Osteoblast (primary cell): Measurements from ENCODE around the gene NXN. TPM values are rescaled to one million over a fixed set of nuclear protein-coding genes. Genes with fewer than 3 reads are reported as not detected.

ENCODE experiments used
- DNase-seq: peaks from one replicate; pipeline ENCODE4 v3.0.0; 2011; ENCODE audit warnings: low spot score, mixed read lengths; ENCODE audit not compliant: insufficient read length; ENCODE audit errors: missing footprints
- H2AFZ ChIP-seq: 2 replicates; pipeline ENCODE4 v1.6.0; 2011; ENCODE audit warnings: mild to moderate bottlenecking, low read length
- H3K27ac ChIP-seq: 2 replicates; pipeline ENCODE4 v1.5.1; 2011; ENCODE audit warnings: mild to moderate bottlenecking, low read depth, low read length, moderate library complexity
- H3K27me3 ChIP-seq: 2 replicates; pipeline ENCODE4 v1.6.0; 2012; ENCODE audit warnings: mild to moderate bottlenecking, control low read depth, inconsistent platforms, low read length, moderate library complexity; ENCODE audit not compliant: insufficient read depth
- H3K36me3 ChIP-seq: 2 replicates; pipeline ENCODE4 v1.5.1; 2011; ENCODE audit warnings: mild to moderate bottlenecking, low read length, control low read depth, moderate library complexity; ENCODE audit not compliant: insufficient read depth
- H3K4me1 ChIP-seq: 2 replicates; pipeline ENCODE4 v1.5.1; 2011; ENCODE audit warnings: mild to moderate bottlenecking, low read length, control low read depth, moderate library complexity; ENCODE audit not compliant: insufficient read depth
- H3K4me2 ChIP-seq: 2 replicates; pipeline ENCODE4 v1.6.0; 2011; ENCODE audit warnings: mild to moderate bottlenecking, low read length; ENCODE audit not compliant: insufficient read depth
- H3K4me3 ChIP-seq: fragments of 200-600 bp; sonication (generic); 3 replicates; pipeline ENCODE4 v1.5.1; 2012; ENCODE audit warnings: mild to moderate bottlenecking, low read length, inconsistent platforms; ENCODE audit not compliant: insufficient read depth
- H3K79me2 ChIP-seq: 2 replicates; pipeline ENCODE4 v1.6.0; 2012; ENCODE audit warnings: mild to moderate bottlenecking, low read length, control low read depth, inconsistent platforms; ENCODE audit not compliant: insufficient read depth
- H3K9me3 ChIP-seq: 2 replicates; pipeline ENCODE4 v1.5.1; 2011; ENCODE audit warnings: low read depth, low read length, control low read depth
- H4K20me1 ChIP-seq: 2 replicates; pipeline ENCODE4 v1.6.0; 2012; ENCODE audit warnings: mild to moderate bottlenecking, low read length, control low read depth; ENCODE audit not compliant: insufficient read depth
- total RNA-seq: library from RNA; depleted of rRNA; stranded (reverse); fragments of >200 nt; gene quantifications from 2 replicates; pipeline ENCODE4 v1.2.3, GENCODE V29; 2012
- TF ChIP-seq, protein P1 (sequence below): IDR thresholded peaks from 2 replicates; pipeline ENCODE4 v1.5.1; 2011; ENCODE audit warnings: mild to moderate bottlenecking, low read depth, low read length, moderate library complexity; ENCODE audit errors: extremely low read depth

NXN gene
- total RNA-seq, 1 donor: 68.8 TPM

DNA sequence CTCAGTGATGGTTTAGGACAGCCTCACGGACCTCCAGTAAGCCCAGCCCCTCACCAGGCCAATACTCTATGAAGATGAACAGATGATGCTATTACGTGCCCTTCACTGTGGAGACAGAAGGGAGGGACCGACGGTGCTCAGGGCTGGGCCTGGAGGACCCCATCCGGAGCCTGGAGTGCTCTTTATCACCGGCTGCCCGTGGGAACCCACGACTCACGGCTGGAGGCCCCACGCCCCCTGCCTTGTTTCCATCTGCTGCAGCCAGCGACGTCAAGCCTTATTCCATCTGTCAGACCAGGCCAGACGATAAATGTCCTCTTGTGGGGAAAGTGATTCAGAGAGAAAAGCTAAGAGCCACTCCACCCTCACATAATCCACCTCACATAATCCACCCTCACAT is 13.4 kb upstream of the NXN start:
- Histone ChIP-seq H3K4me3 (no peak overlapping the region), H3K9me3 (no peaks in the 10 kb centered on the region)
- TF ChIP-seq, protein P1, sequence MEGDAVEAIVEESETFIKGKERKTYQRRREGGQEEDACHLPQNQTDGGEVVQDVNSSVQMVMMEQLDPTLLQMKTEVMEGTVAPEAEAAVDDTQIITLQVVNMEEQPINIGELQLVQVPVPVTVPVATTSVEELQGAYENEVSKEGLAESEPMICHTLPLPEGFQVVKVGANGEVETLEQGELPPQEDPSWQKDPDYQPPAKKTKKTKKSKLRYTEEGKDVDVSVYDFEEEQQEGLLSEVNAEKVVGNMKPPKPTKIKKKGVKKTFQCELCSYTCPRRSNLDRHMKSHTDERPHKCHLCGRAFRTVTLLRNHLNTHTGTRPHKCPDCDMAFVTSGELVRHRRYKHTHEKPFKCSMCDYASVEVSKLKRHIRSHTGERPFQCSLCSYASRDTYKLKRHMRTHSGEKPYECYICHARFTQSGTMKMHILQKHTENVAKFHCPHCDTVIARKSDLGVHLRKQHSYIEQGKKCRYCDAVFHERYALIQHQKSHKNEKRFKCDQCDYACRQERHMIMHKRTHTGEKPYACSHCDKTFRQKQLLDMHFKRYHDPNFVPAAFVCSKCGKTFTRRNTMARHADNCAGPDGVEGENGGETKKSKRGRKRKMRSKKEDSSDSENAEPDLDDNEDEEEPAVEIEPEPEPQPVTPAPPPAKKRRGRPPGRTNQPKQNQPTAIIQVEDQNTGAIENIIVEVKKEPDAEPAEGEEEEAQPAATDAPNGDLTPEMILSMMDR: no peak

DNA sequence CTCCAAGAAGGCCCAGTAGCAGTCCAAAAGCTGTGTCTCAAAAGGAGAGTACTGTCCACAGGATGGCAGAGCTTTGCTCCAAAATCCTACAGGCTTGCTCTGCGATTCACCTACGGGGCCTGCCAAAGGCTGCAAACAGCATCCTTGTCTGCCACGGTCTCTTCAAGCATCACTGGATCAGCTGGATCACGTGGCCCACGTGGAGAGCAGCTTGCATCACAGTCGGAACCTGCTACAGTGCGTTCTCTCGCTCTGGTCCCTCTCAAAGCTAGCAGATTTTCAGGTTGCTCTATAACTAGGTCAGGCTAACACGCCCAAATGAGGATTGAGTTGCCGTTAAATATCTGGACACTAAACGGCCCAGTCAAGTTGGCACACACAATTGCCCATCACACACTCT is 9.0 kb upstream of the NXN start:
- Histone ChIP-seq H2AFZ (no peak overlapping the region), H4K20me1 (no peaks in the 10 kb centered on the region), H3K4me3 (no peak overlapping the region), H3K4me2 (no peak overlapping the region), H3K27ac (no peak overlapping the region), H3K36me3 (no peaks in the 10 kb centered on the region), H3K9me3 (no peaks in the 10 kb centered on the region), H3K4me1 (no peaks in the 10 kb centered on the region), H3K79me2 (no peaks in the 10 kb centered on the region), H3K27me3 (no peaks in the 10 kb centered on the region)
- TF ChIP-seq, protein P1: no peak
- no peak for DNase-seq

More for the DNA sequence above, 13.4 kb upstream of the NXN start:
- Histone ChIP-seq H3K4me2 (no peak overlapping the region), H3K79me2 (peaks cover 10% of the 10 kb centered on the region), H2AFZ (no peak overlapping the region), H4K20me1 (peaks cover 2% of the 10 kb centered on the region), H3K27ac (no peak overlapping the region), H3K4me1 (peaks cover 5% of the 10 kb centered on the region), H3K36me3 (no peaks in the 10 kb centered on the region), H3K27me3 (no peaks in the 10 kb centered on the region)
- DNase-seq: peak; percentile 41

DNA sequence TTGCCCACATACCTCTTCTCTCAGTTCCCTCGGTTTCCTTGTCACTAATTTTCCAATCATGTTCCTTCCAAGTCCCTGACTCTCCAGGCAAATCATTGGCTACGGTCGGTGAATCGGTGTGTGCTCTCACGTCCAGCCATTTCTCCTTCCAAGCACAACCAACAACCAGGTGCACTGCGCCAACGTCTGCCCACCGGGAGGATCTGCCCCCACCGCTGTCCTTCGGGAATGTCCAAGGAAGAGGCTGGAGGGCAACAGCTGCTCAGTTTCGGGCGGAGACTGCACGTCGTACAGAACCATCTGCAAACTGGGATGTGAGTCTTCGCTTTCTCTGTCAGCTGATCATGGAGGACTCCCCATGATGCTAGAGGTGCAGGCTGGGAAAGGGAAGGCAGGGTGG is 8.4 kb upstream of the NXN start:
- Histone ChIP-seq H3K79me2 (no peaks in the 10 kb centered on the region), H3K27me3 (no peaks in the 10 kb centered on the region), H3K27ac (no peak overlapping the region), H3K4me3 (no peak overlapping the region), H3K9me3 (no peaks in the 10 kb centered on the region), H3K4me2 (no peak overlapping the region), H3K36me3 (no peaks in the 10 kb centered on the region), H3K4me1 (no peaks in the 10 kb centered on the region), H4K20me1 (no peaks in the 10 kb centered on the region), H2AFZ (no peak overlapping the region)
- TF ChIP-seq, protein P1: no peak
- no peak for DNase-seq

DNA sequence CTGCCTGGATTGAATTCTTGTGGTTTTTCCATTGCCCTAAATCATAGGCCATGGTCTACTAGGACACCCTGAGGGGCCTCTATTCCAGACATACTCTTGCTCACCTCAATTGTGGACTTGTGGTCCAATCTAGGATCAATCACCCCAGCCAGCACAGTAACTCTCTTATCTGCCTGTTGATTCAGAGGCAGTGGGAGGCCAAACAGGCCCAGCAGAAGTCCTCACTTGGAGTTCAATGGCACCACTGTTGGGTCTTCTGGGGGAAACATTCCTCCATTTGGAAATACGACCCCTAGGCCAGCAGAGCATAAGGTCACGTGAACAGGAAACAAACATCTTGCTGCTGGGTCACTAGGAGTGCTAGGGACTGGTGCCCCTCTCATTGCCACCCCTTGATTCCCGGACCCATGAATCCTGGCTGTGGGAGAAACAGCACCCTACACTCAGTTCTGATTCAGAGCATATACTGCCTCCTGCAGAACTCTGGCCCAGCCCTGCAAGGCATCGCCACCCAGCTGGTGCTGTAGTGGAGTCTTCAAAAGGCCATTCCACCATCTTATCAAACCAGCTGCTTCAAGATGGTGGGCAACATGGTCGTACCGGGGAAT is 6.8 kb upstream of the NXN start:
- DNase-seq: no peak
- H4K20me1 ChIP-seq: no peaks in the 10 kb centered on the region
- no peaks in the 10 kb centered on the region for H3K4me1 ChIP-seq
- H3K79me2 ChIP-seq: no peaks in the 10 kb centered on the region
- H3K9me3 ChIP-seq: no peaks in the 10 kb centered on the region
- no peak overlapping the region for H3K4me2 ChIP-seq
- H3K27ac ChIP-seq: no peak overlapping the region
- H3K27me3 ChIP-seq: no peaks in the 10 kb centered on the region
- TF ChIP-seq, protein P1: no peak
- no peaks in the 10 kb centered on the region for H3K36me3 ChIP-seq
- H3K4me3 ChIP-seq: no peak overlapping the region
- H2AFZ ChIP-seq: no peak overlapping the region
